HFF-Myc (cell line): Measurements from ENCODE around the gene B4GALT6.

Source experiments
- DNase-seq: peaks from one replicate; pipeline ENCODE4 v3.0.0-alpha.2; 2011; ENCODE audit warnings: low read depth; ENCODE audit errors: extremely low read depth
- H3K4me3 ChIP-seq: replicated peaks from 2 replicates; pipeline ENCODE4 v1.5.1; 2011; ENCODE audit warnings: low read depth, mild to moderate bottlenecking, control low read depth, low read length
- TF ChIP-seq, protein P1 (sequence below): IDR thresholded peaks from 2 replicates; pipeline ENCODE4 v1.5.1; 2012; ENCODE audit warnings: mild to moderate bottlenecking, low read depth, low read length, control low read depth; ENCODE audit errors: missing control alignments

B4GALT6 gene

DNA sequence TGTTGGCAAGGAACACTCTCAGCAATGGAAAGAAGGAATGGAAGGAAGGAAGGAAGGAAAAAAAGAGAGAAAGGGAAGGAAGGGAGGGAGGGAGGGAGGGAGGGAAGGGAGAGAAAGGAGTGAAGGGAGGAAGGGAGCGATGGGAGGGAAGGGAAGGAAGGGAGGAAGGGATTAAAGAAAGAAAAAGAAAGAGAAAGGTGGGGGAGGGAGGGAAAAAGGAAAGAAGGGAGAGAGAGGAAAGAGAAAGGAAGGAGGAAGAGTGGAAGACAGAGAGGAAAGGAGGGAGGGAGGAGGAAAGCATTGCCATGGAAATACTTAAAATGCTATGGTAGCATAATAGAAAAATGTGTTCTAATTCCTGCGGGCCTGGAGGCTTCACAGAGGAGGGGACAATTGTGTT is 70.3 kb downstream of the B4GALT6 start:
- H3K4me3 ChIP-seq = no peak overlapping the region
- TF ChIP-seq, protein P1, sequence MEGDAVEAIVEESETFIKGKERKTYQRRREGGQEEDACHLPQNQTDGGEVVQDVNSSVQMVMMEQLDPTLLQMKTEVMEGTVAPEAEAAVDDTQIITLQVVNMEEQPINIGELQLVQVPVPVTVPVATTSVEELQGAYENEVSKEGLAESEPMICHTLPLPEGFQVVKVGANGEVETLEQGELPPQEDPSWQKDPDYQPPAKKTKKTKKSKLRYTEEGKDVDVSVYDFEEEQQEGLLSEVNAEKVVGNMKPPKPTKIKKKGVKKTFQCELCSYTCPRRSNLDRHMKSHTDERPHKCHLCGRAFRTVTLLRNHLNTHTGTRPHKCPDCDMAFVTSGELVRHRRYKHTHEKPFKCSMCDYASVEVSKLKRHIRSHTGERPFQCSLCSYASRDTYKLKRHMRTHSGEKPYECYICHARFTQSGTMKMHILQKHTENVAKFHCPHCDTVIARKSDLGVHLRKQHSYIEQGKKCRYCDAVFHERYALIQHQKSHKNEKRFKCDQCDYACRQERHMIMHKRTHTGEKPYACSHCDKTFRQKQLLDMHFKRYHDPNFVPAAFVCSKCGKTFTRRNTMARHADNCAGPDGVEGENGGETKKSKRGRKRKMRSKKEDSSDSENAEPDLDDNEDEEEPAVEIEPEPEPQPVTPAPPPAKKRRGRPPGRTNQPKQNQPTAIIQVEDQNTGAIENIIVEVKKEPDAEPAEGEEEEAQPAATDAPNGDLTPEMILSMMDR = no peak
- no peak for DNase-seq

DNA sequence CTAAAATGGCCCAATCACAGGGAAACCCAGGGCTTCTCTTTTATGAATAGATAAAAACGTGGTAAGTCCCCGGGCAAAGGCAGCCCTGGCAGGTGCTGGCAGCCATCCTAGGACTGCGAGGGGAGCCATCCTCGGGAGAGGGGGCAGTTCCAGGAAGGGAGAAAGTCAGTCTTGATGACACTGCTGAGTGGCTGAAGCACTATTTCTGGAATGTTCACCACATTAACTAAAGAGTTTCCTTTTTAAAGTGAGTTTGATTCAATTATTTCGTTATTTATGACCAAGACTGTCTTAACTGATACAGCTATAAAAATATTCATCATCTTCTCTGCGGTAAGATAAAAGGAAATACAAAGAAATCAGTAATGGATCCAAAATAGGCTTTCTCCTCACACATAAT is 72.3 kb downstream of the B4GALT6 start:
- TF ChIP-seq, protein P1 = no peak
- DNase-seq = no peak
- H3K4me3 ChIP-seq = no peak overlapping the region

DNA sequence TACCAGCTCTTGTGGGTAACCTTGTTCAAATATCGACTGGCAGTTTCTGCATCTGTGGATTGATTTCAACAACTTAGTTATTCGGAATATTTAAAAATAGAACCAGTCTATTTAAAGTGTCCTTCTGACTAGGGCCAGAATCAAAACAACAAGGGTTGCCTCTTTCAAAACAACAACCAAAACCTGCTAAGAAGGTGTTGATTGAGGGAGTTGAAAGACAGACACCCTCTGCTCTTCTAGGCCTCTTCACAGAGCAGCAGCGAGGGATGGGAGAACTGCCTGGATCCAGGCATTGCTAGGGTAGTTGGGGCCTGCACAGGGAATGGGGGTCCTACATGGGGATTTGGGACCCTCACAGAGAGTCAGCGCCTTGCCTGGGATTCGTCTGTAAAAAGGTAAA is 72.9 kb downstream of the B4GALT6 start:
- H3K4me3 ChIP-seq = no peak overlapping the region
- DNase-seq = no peak
- TF ChIP-seq, protein P1 = no peak

DNA sequence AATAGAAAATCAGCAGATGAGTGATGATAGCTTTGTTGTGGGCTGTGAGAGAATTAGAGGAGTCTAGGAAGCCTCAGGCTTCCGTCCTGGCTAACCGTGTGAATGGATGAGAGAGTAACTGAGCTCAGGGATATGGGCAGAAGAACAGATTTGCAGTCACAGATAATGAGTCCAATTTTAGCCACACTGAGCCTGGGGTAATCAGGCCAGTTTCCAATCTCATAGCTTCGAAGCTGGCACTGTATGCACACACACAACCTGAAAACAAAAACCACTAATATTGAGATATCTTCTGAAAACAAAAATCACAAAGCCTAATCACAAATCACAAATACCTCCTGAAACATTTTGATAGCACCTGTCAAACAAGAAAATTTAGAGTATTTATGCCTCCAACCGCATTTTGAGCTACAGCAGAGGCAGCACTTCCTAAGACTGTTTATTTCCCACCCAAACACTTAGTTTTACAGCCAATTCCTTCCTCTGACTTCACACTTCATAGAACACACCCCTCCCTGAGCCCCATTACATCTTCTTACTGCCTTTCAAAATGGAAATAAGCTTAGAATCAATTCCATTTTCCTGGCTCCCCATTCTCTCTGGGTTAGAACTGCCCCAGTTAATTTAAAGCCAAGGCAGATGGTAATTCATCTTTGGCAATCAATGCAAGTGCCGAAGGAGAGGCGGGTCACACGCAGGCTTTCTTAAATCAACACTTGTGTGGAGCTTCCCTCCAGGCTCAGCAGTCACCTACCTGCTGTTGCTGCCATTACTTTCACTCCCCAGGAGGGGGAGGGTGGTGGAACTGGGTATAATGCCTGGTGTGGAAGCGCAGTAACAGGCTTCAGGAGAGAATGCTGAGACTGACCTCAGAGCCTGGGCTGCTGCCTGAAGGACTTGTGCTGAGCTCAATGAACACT is 73.8 kb downstream of the B4GALT6 start:
- TF ChIP-seq, protein P1 = no peak
- DNase-seq = no peak
- H3K4me3 ChIP-seq = no peak overlapping the region

DNA sequence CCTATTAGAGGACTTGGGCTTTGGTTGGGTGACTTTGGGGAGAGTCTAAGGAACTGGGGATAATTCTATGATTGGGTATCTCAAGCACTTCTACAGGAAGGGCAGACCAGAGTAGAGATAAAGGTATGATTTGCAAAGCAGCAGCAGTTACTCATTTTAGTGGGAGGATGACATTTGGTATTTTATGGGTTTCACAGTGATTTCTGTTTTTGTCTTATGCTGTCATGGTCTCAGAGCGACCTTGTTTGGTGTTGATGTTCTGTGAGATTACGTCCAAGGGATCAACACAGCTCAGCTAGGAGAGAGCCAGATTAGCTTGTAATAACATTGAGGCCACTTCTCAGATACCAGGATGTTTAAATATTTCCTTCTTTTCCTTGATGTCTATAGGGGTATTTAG is 74.5 kb downstream of the B4GALT6 start:
- no peak overlapping the region for H3K4me3 ChIP-seq
- TF ChIP-seq, protein P1 = no peak

DNA sequence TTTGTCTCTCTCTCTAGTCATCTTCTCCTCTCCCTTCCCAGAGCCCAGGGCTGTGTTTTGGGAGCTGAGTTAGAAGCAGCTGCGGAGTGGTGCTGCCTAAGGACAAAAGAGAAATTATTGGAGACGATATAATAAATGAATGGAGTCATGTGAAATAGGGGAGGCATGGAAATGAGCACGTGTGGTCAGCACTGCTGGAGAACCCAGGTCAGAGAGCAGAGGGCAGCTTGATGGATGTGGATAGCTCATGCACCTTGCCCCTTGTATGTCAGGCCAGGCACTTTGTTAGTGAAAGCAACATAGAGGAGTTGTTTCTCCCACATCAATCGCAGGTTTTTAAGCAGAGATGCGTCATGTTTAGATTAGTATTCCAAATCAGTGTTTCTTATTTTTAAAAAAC is 77.0 kb downstream of the B4GALT6 start:
- DNase-seq = no peak
- TF ChIP-seq, protein P1 = no peak
- no peak overlapping the region for H3K4me3 ChIP-seq

More for the DNA sequence above, 74.5 kb downstream of the B4GALT6 start:
- no peak for DNase-seq

DNA sequence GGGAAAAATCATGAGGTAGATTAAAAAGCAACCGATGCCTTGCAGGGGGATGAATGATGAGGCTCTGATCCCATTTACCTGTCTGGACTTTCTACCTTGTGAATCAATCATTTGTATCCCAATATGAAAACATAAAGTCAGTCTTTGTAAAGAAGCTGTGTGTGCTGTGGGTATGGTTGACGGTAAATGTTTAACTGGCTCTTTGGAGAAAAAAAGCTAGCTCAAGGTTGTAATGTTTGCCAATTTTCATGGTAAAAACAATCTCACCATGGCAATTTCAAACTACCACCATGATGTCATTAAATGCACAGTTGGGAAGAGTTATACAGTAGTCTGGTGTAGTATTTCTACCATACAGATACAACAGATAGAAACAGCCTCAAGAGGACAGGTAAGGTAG is 78.1 kb downstream of the B4GALT6 start:
- H3K4me3 ChIP-seq = no peak overlapping the region
- no peak for DNase-seq
- TF ChIP-seq, protein P1 = no peak
